GM04504 (cell line): ENCODE data around the gene TTC13.

Experiments used
- DNase-seq: peaks from one replicate; pipeline ENCODE4 v3.0.0-alpha.2; 2012; ENCODE audit warnings: low read depth

The TTC13 gene

DNA sequence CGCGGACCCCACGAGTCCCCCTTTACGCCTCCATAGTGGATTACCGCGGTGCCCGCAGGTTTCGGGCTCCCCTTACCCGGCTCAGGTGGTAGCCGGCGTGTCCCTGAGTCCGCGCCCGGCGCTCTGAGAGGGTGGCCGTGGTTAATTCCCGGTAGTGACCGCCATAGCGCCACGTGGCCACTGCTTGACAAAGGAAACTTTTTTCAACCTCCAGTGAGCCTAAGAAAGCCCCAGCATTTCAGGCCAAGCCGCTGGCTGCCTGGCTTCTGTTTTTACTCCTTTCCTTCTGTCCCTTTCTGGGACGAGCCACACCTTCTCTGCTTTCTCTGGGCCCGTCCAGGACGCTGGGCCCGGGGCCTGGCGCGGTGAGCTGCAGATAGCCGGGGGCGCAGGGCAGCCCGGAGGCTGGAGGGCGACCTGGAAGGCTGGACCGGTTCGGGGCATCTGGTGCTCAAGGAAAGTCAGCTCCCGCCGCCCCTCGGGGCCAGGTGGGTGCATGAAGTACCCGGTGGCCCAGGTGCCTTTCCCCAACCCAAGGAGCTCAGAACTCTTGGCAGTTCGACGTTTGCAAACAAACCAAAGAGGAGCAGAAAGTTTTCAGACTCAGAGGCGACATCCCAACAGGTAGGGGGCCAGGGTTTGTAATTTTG is 109.8 kb downstream of the TTC13 start:
- no peak for DNase-seq

GRCh38 chr1:230867903-230868735 is 110.5 kb downstream of the TTC13 start, which contains the start of gene C1orf198:
TSS of gene C1orf198 (minus strand) at chr1:230868521. CDS start at chr1:230868512, 9 bp downstream.
- no peak for DNase-seq

DNA sequence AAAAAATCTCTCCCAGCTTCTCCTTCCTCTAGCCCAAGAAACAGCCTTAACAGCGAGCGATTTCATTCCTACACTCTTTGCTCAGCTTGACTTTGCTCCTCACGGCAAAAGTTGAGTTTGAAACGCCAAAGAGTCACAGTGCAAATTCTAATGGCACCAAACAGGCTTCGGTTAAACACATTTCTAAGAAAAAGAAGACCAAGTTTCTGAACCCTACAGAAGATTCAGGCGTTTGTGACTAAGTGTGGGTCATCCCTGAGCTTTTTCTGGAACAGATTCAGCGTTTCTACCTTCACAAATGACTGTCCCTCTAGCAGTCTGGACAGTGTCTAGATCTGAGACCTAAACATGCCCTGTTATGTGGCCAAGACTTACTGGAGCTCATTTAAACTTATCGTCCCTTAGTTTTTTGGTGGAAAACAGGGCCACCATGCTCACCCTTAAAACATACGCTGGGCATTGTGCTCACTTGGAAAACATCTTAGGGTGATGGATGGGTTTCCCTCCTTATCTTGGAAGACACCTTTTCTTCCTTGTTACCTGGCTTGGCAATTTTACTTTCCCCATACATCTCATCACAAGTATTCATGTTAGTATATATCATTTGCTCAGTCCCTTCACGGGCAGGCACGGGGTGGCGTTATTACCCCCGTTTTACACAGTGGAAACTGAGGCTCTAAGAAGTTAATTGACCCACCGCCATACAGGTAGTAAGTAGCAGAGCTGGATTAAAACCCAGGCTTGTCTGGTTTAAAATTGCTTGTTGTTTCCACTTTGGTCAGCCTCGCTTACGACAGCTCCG is 111.4 kb downstream of the TTC13 start:
- DNase-seq, result no peak

- no peak for DNase-seq
Observed at GRCh38 chr1:230866171-230867070, 112.2 kb downstream of the TTC13 start.

DNA sequence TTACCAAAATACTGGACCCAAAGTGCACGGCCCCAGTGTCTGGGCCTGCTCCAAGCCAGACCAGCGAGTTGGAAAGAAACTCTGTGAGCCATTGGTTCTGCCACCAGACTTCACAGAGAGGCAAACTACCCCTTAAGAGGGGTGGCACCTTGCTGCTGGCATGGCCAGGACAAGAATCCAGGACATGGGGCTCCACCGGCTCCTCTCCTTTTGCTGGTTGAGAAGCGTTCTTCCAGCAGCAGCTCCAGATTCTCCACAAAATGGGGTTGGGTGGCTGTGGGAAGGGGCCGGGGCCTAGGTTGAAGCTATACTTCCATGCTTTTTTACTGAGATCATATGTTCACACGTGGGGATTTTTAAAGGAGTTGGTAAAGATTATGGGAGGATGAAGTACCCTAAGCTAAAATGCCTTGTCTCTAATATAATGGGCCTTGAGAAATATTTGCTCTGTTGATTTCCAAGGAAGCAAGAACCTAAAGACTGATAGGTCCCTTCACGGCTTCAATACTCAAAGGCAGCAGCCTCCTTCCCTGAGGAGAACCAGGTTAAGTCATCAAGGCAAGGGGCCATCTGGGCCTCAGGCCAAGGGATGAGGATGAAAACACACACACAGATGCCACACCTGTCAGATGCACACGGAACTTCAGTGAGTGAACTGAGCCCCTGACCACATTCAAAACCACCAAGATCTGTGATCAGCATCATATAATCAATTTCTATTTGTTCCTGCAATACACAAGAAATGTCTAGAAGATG is 113.4 kb downstream of the TTC13 start:
- no peak for DNase-seq

DNA sequence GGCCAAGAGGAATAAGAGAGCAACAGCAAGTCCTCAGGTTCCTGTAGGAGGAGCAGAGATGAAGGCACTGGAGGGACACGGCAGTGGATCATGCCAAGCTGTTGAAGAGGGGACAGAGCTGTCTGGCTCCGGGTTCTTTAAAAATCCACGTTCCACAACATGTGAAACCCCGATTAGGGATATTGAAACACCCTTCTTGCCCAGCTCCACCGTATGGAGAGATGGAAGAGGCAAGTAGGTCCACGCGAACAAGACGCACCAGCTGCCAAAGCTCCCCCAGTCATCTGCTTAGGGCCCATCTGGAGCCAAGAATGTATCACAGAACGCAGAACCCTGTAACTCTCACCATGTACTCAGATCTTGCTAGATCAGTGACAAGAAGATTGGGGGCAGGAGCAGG is 114.2 kb downstream of the TTC13 start:
- DNase-seq, result no peak

DNA sequence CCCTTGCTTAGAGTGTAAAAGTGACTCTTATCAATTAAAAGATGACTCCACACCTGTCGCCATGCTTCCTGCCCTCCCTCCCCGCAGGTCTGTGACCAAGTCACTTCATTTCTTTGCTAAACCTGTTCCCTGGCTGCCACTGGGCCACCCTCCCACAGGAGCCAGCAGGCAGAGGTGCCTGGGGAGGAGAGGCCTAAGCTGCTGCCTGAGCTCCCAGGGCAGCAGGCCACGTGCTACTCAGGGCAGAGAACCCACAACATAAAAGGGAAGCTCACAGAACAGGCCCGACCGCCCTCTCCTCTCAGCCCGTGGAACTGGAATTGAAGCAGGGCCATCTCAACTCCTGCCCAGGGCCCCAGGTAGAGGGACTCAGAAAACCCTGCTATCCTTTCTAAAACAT is 115.2 kb downstream of the TTC13 start:
- DNase-seq, result no peak

- no peak for DNase-seq
Observed at GRCh38 chr1:230861970-230862595, 116.6 kb downstream of the TTC13 start.

DNA sequence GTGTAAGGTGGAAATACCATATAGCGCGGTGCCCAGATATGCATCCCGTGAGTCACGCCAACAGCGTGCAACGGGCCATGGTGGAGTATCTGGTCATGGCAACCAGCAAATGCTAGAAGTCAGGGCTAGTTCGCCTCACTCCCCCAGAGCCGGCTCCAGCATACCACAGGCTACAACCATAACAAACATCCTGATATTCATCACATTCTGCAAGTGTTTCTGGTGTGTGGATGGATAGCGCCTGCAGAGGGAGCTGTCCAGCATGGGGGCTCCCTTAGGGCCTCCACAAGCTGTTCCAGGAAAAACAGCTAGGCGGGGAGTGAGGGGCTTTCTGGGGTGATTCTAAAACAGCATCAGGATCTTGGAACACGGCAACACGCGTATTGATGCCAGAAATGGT is 117.2 kb downstream of the TTC13 start:
- no peak for DNase-seq

- no peak for DNase-seq
Observed at GRCh38 chr1:230860617-230861384, 117.9 kb downstream of the TTC13 start.

DNA sequence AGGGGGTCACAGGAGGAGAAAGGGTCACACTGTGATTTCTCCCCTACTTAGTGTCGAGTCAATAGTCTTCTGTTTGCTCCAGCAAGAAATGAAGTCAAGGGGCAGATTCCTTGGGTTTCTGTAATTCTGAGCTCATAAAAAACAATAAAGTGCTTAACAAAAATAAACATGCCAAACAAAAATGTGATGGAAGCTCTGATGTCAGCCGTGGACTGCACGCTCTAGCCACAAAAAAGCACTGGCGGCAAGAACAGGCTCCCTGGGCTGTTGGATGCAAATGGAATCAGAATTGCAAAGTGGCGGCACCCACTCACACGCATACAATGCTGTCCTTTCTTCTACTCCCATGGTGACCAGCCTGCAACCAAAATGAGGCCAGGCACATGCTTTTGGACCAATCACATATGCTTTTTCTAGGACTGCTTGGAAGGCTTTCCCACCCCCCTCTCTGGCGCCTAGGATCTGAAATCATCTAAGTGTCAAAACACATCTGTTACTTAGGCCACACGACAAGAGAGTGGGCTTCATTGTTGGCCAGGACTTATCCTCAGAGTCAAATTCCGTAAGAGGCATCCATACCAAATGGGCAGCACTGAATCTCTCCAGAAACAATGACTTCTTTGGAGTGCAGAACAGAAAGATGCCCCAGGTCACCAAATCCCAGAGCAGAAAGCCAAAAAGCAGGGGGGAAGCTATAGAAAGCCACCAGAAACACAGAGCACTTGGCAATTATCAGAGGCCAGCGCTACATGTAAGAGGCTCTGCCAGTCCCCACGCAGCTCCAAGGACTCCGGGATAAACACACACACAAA is 119.5 kb downstream of the TTC13 start:
- no peak for DNase-seq

DNA sequence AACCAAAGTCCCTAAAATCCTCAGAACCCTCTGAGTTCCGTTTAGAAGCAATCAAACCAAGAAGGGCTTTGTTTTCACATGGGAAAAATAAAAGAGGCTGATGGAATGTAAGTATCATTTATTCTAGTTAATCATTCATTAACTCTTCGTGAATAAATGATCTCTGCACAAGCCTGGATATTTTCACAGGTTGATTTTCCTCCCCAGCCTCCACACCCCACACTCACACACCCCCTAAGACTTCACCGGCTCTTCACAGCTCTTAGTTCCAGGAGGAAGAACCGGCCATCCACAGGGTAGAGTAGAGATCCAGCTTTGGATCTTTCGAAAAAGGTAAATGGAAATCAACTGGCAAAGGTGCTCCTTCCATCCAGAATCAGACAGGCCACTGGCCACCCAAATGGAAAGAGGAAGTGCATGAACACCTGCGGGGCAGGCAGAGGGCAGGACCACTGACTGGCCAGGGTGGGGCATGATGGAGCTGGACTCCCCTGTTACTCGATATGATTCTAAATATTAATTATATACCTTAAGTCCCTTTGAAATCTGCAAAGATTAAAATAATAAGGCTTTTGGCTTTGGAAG is 120.3 kb downstream of the TTC13 start:
- DNase-seq, result no peak

DNA sequence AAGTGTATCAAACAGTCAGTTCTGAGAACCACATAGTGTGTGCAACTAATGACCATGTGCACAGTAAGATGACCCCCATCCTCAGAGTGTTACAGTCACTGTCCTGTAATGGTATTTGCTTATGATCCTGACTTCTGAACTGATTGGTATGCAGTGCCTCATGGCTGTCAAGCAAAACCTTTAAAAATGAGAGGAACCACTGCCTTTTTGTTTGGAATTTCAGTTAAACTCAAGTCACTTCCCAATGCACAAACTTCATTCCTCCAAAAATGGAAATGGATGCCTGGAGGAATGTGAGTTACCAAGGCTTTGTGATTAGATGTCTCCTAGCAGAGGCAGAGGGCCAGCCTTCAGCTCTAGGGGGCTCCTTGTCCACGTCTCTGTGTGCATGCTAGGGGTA is 120.8 kb downstream of the TTC13 start:
- DNase-seq, result no peak

- DNase-seq, result no peak
Observed at GRCh38 chr1:230857077-230857476, 121.6 kb downstream of the TTC13 start.
